H1 (cell line): ENCODE measurements around the gene TCERG1L. TPM values are rescaled to one million over a fixed set of nuclear protein-coding genes. Genes with fewer than 3 reads are reported as not detected.

Experiments used
- CTCF ChIA-PET: fragments of 300-600 bp; sonication (Branson Sonifier 250); formaldehyde crosslinking; loops from one replicate; lab custom pipeline; 2021; ENCODE audit not compliant: partially characterized antibody; lab: Charles Lee
- POLR2A ChIA-PET: fragments of 300-600 bp; sonication (Branson Sonifier 250); formaldehyde crosslinking; loops from one replicate; lab custom pipeline; 2021; ENCODE audit warnings: inconsistent platforms; ENCODE audit not compliant: partially characterized antibody; lab: Charles Lee
- DNase-seq, 2 experiments: peaks; one replicate each; pipeline versions ENCODE4 v3.0.0 to v3.0.0-alpha.2; 2010 to 2022; ENCODE audit warnings: low spot score in 2 of 2, low read depth in 1 of 2, mixed read lengths in 1 of 2
- FAIRE-seq: peaks from 2 replicates; lab custom pipeline; 2011; peaks lifted over from hg19 to GRCh38; lab: Jason Lieb, UNC
- H2AFZ ChIP-seq: 2 replicates; pipeline ENCODE4 v1.8.1; 2012; ENCODE audit warnings: low read length, inconsistent platforms
- H2AK5ac ChIP-seq: 2 replicates; pipeline ENCODE4 v1.6.1; 2013; ENCODE audit warnings: low read depth, low read length
- H2BK120ac ChIP-seq: replicated peaks from 2 replicates; pipeline ENCODE3; 2013; ENCODE audit warnings: low read depth, low read length, inconsistent platforms
- H2BK12ac ChIP-seq: 2 replicates; pipeline ENCODE4 v1.6.1; 2013; ENCODE audit warnings: low read depth, low read length
- H2BK15ac ChIP-seq: 2 replicates; pipeline ENCODE4 v1.6.1; 2013; ENCODE audit warnings: low read length
- H2BK20ac ChIP-seq: 2 replicates; pipeline ENCODE4 v1.6.1; 2013; ENCODE audit warnings: low read length
- H2BK5ac ChIP-seq: 2 replicates; pipeline ENCODE4 v1.6.1; 2013; ENCODE audit warnings: low read depth, low read length
- H3K14ac ChIP-seq: 2 replicates; pipeline ENCODE4 v1.6.1; 2013; ENCODE audit warnings: inconsistent platforms; ENCODE audit not compliant: insufficient read length
- H3K18ac ChIP-seq: 2 replicates; pipeline ENCODE4 v1.6.1; 2013; ENCODE audit warnings: low read length; ENCODE audit errors: extremely low read depth
- H3K23ac ChIP-seq: 2 replicates; pipeline ENCODE4 v1.6.1; 2013; ENCODE audit warnings: inconsistent platforms; ENCODE audit not compliant: insufficient read length
- H3K23me2 ChIP-seq: 2 replicates; pipeline ENCODE4 v1.6.1; 2013; ENCODE audit warnings: low read depth, low read length
- H3K27ac ChIP-seq: 2 replicates; pipeline ENCODE4 v1.6.1; 2011; ENCODE audit warnings: low read depth, low read length, inconsistent platforms
- H3K27me3 ChIP-seq, 4 experiments: replicated peaks in 1 of 4; 1 replicate in 1 of 4; 2 replicates in 3 of 4; pipeline versions ENCODE4 v1.6.1 to v1.8.1; 2011 to 2013; ENCODE audit warnings: low read length in 3 of 4, mild to moderate bottlenecking in 3 of 4, inconsistent platforms in 2 of 4, mixed read lengths in 2 of 4, moderate library complexity in 1 of 4; ENCODE audit not compliant: control insufficient read depth in 3 of 4, insufficient read depth in 3 of 4; ENCODE audit errors: extremely low read depth in 1 of 4
- H3K36me3 ChIP-seq, 4 experiments: 2 replicates each; pipeline versions ENCODE4 v1.6.1 to v1.8.1; 2011 to 2013; ENCODE audit warnings: mild to moderate bottlenecking in 4 of 4, low read length in 3 of 4, moderate library complexity in 2 of 4, control low read depth in 1 of 4, inconsistent platforms in 1 of 4; ENCODE audit not compliant: insufficient read depth in 4 of 4, control insufficient read depth in 2 of 4
- H3K4ac ChIP-seq: replicated peaks from 2 replicates; pipeline ENCODE3; 2013; ENCODE audit warnings: low read length, low read depth, mixed read lengths, inconsistent platforms; ENCODE audit not compliant: insufficient read length
- H3K4me1 ChIP-seq, 4 experiments: replicated peaks in 1 of 4; 1 replicate in 1 of 4; 2 replicates in 3 of 4; pipeline versions ENCODE4 v1.6.1 to v1.8.1; 2011 to 2013; ENCODE audit warnings: low read length in 3 of 4, inconsistent platforms in 2 of 4, mixed read lengths in 1 of 4; ENCODE audit not compliant: insufficient read depth in 4 of 4, control insufficient read depth in 3 of 4
- H3K4me2 ChIP-seq, 2 experiments: 2 replicates each; pipeline versions ENCODE4 v1.6.1 to v1.8.1; 2011 to 2013; ENCODE audit warnings: low read depth in 2 of 2, low read length in 2 of 2, control low read depth in 1 of 2, inconsistent platforms in 1 of 2, mild to moderate bottlenecking in 1 of 2; ENCODE audit not compliant: insufficient read depth in 1 of 2
- H3K4me3 ChIP-seq, 4 experiments: fragments of 200-600, 300-600 bp in 1 of 4; sonication (generic), shearing (Covaris generic), sonication (Bioruptor Twin) in 1 of 4; 2 replicates each; pipeline versions ENCODE4 v1.5.1 to v1.8.1; 2011 to 2016; ENCODE audit warnings: low read length in 4 of 4, low read depth in 3 of 4, control low read depth in 2 of 4, inconsistent platforms in 2 of 4, mild to moderate bottlenecking in 2 of 4, mixed read lengths in 1 of 4, moderate library complexity in 1 of 4; ENCODE audit not compliant: insufficient read depth in 2 of 4; ENCODE audit errors: extremely low read depth in 1 of 4
- H3K56ac ChIP-seq: replicated peaks from 2 replicates; pipeline ENCODE3; 2013; ENCODE audit warnings: low read depth, mild to moderate bottlenecking, mixed read lengths, low read length, inconsistent platforms; ENCODE audit not compliant: insufficient read length
- H3K79me1 ChIP-seq: 2 replicates; pipeline ENCODE4 v1.6.1; 2013; ENCODE audit warnings: low read depth, low read length, control low read depth
- H3K79me2 ChIP-seq, 2 experiments: 2 replicates each; pipeline versions ENCODE4 v1.6.1 to v1.8.1; 2012 to 2013; ENCODE audit warnings: low read length in 2 of 2, mild to moderate bottlenecking in 2 of 2, inconsistent platforms in 1 of 2; ENCODE audit not compliant: insufficient read depth in 2 of 2, control insufficient read depth in 1 of 2
- H3K9ac ChIP-seq, 4 experiments: replicated peaks in 1 of 4; 1 replicate in 1 of 4; 2 replicates in 3 of 4; pipeline versions ENCODE4 v1.6.1 to v1.8.1; 2011 to 2013; ENCODE audit warnings: low read depth in 3 of 4, low read length in 3 of 4, control low read depth in 2 of 4, mild to moderate bottlenecking in 2 of 4, moderate library complexity in 2 of 4, inconsistent platforms in 1 of 4; ENCODE audit errors: extremely low read depth in 1 of 4
- H3K9me3 ChIP-seq, 2 experiments: 2 replicates each; pipeline versions ENCODE4 v1.6.1 to v1.8.1; 2012 to 2013; ENCODE audit warnings: mild to moderate bottlenecking in 2 of 2, moderate library complexity in 2 of 2, control low read depth in 1 of 2, inconsistent platforms in 1 of 2, low read depth in 1 of 2, low read length in 1 of 2, mixed read lengths in 1 of 2; ENCODE audit not compliant: insufficient read depth in 2 of 2
- H4K20me1 ChIP-seq, 2 experiments: replicated peaks in 1 of 2; 2 replicates each; pipeline versions ENCODE3 to v1.8.1; 2011 to 2013; ENCODE audit warnings: inconsistent platforms in 2 of 2, low read length in 2 of 2, mild to moderate bottlenecking in 1 of 2; ENCODE audit not compliant: insufficient read depth in 2 of 2, control insufficient read depth in 1 of 2
- H4K5ac ChIP-seq: 2 replicates; pipeline ENCODE4 v1.6.1; 2013; ENCODE audit warnings: low read length, low read depth, mixed read lengths, inconsistent platforms; ENCODE audit not compliant: insufficient read length
- H4K8ac ChIP-seq: 2 replicates; pipeline ENCODE4 v1.8.0; 2013; ENCODE audit warnings: mild to moderate bottlenecking, moderate library complexity, low read length, inconsistent platforms; ENCODE audit not compliant: insufficient read depth; ENCODE audit errors: extremely low read depth
- H4K91ac ChIP-seq: replicated peaks from 2 replicates; pipeline ENCODE3; 2013; ENCODE audit warnings: low read length, mixed read lengths, inconsistent platforms; ENCODE audit not compliant: insufficient read length
- RNF2 ChIP-seq: fragments of 200-900, 300-1000 bp; sonication (generic); IDR thresholded peaks from 2 replicates; pipeline ENCODE4 v1.7.1; 2016; ENCODE audit warnings: borderline replicate concordance, low read depth, mild to moderate bottlenecking, antibody characterized with exemption, low read length; ENCODE audit not compliant: poor library complexity, severe bottlenecking; ENCODE audit errors: missing control alignments
- WGBS, 2 experiments: shearing (Covaris generic) in 1 of 2; methylation state at CpG; one replicate each; pipeline versions ENCODE4 v1.1.6 to v1.1.7; 2013 to 2015; ENCODE audit warnings: low lambda C conversion rate in 2 of 2, mixed read lengths in 2 of 2, inconsistent platforms in 1 of 2, low coverage in 1 of 2, missing lambda C conversion rate in 1 of 2; ENCODE audit not compliant: insufficient replicate concordance in 2 of 2, insufficient coverage in 1 of 2, insufficient read length in 1 of 2; ENCODE audit errors: extremely low coverage in 1 of 2, missing lambda C conversion rate in 1 of 2; 5-methylcytosine and 5-hydroxymethylcytosine counted together
- polyA plus RNA-seq, 7 experiments: library from polyadenylated mRNA; depleted of rRNA in 3 of 7; stranded (reverse) in 5 of 7; unstranded in 2 of 7; fragments of >200 nt in 5 of 7; fragments of 200-250 nt in 2 of 7; gene quantifications; 1 replicate in 5 of 7; 2 replicates in 1 of 7; 4 replicates in 1 of 7; pipeline versions ENCODE4 v1.2.1 to v1.2.3, GENCODE V29; 2011 to 2013; ENCODE audit warnings: missing spikeins in 2 of 7, mixed read lengths in 2 of 7
- total RNA-seq: library from RNA; stranded (reverse); fragmentation: NEBNext Ultra II Directional; extraction: Animal tissue kit (Norgen Biotek cat#: 25700); gene quantifications from 2 replicates; pipeline ENCODE4 v1.2.1, GENCODE V29; 2021

Gene TCERG1L
- total and polyA plus RNA-seq, 2 of the 8 experiments (the other 6 are each of a cell fraction or from before 2014, with no cell fraction given): 3.9 to 6.9 TPM

DNA sequence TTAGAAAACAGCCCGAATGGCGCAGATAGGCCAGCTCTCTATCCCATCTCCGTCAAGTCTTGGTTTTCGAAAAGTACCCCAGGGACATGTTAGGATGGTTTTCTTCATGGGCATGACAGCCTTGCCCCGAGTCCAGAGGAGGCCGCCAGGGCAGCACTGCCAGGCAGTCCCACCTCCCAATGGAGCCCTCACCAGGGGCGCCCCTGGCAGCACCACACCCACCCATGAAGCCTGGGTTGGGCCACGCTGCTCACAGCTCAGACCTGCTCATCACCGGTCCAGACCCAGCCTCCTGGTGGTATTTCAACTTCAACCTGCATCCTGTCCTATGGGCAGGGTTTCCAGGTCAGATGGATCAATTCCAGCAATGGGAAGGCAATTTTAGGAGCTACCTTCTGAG lies 53.3 kb downstream of the TCERG1L start:
- no peak overlapping the region for H3K4ac ChIP-seq
- 94% methylated on average over 9 of the region's 9 CpGs; no CpG with 5 or more reads in 1 of the 2 experiments for WGBS, 2 experiments
- H4K20me1 ChIP-seq: no peaks in the 10 kb centered on the region
- H2BK12ac ChIP-seq: no peak overlapping the region
- no peak overlapping the region for H3K23ac ChIP-seq
- no peak for TF ChIP-seq RNF2
- H3K79me1 ChIP-seq: no peaks in the 10 kb centered on the region; the same call in 1 of the 2 replicates
- ChIA-PET POLR2A (no interaction called here), CTCF (interaction anchor here (0.7 to 1.4 kb wide), 6 partner anchors 9 to 170 kb away, joined by 3 to 6 read pairs (median 4); no protein-coding TSS in a partner anchor)
- no peaks in the 10 kb centered on the region for H3K9me3 ChIP-seq
- no peak overlapping the region for H2AFZ ChIP-seq
- no peak for FAIRE-seq
- no peak overlapping the region for H2AK5ac ChIP-seq
- no peak overlapping the region for H3K4me2 ChIP-seq
- no peak overlapping the region for H2BK120ac ChIP-seq
- H3K4me1 ChIP-seq: no peaks in the 10 kb centered on the region; a peak in 1 of 7 replicates
- no peak overlapping the region for H3K27ac ChIP-seq
- no peaks in the 10 kb centered on the region for H3K79me2 ChIP-seq
- H2BK15ac ChIP-seq: no peak overlapping the region
- no peaks in the 10 kb centered on the region for H3K27me3 ChIP-seq
- no peaks in the 10 kb centered on the region for H3K23me2 ChIP-seq
- no peak overlapping the region for H2BK20ac ChIP-seq
- H4K91ac ChIP-seq: no peak overlapping the region
- no peak overlapping the region for H3K14ac ChIP-seq
- no peak overlapping the region for H3K4me3 ChIP-seq
- no peak overlapping the region for H4K8ac ChIP-seq
- DNase-seq: no peak
- no peak overlapping the region for H3K56ac ChIP-seq
- no peak overlapping the region for H4K5ac ChIP-seq
- no peak overlapping the region for H2BK5ac ChIP-seq
- H3K9ac ChIP-seq: no peak overlapping the region
- H3K36me3 ChIP-seq: no peaks in the 10 kb centered on the region
- no peak overlapping the region for H3K18ac ChIP-seq
